ENCODE data around the gene LMAN2.
"Not testable (repeated sequence)": the region's sequence is repeated elsewhere in the genome, so short reads cannot be mapped to it uniquely, and the experiment has no call there.

Gene LMAN2

DNA sequence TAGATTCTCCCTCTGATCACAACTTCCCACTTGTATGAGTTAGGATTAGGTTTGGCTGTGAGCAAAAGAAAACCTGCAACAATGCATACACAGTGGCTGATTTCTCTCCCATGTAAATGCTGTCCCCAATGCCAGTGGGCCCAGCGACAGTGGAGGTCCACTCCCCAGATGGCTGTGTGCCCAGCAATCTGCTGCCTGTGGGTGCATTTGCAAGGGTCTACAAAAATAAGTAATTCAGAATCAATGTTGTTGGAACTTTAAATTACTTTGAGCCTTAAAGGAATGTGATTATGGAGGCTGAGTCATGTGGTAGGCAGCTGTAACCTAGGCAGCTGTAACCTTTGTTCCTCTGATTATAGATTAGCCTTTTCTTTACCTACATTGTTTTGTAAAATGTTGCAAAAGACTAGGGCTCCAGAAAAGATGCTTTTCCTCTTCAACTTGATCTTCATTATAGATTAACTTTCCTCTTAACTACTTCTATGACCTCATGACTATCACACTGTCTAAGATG is 25.5 kb downstream of the LMAN2 start:
- DNase-seq, result no peak

GRCh38 chr5:177320879-177321278 is 30.6 kb downstream of the LMAN2 start:
- DNase-seq, result no peak

DNA sequence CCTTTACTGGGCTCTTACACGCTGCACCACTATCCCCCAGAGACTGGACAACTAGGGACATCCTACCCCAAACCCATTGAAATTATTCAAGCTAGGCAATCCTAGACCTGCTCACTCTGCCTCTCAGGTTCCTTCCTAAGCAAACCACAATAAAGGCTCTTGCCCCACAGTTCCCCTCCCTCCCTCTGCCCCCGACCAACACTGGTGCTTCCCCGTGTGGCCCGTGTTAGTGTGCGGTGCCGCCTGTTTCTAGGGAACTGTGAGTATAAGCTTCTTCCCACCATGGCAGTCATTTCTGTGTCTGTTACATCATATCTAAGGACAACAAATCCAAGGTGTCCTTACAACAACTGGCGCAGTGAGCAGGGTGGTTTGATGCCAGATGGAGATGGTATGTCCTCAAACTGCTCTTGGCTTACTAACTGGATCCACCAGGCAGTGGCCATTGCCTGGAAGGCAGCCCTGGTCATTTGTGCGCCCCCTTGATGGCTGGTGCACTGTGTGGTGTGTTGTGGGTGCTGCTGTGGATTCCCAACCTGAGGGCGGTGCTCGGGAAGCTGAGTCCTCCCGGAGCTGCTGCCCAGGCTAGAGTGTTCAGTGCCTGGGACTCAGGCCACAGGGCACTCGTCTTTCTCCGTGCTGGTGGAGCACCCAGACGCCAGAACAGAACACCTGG is 31.4 kb downstream of the LMAN2 start:
- DNase-seq, result no peak

DNA sequence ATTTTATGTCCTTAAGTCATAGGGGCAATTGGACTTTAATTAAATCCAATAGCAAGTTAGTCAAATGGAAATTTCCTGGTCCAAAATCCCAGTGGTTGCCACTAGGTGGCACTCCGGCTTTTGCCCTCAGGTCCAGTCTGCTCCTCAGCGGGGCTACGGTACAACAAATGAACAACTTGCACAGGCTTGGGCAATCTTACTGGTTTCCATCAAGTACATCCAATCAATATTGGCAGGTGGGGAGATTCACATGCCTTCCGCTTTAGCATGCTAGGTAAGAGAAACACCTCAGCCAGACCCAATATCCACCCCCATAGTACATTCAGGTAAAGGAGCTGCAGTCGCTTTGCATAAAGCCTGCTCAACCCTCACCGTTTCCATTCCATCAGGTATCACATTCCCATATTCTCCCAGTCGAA is 33.5 kb downstream of the LMAN2 start:
- DNase-seq, result peak; percentile 5 to 19

- no peak for DNase-seq
These were observed 35.5 kb downstream of the LMAN2 start for GRCh38 chr5:177316005-177316404.

DNA sequence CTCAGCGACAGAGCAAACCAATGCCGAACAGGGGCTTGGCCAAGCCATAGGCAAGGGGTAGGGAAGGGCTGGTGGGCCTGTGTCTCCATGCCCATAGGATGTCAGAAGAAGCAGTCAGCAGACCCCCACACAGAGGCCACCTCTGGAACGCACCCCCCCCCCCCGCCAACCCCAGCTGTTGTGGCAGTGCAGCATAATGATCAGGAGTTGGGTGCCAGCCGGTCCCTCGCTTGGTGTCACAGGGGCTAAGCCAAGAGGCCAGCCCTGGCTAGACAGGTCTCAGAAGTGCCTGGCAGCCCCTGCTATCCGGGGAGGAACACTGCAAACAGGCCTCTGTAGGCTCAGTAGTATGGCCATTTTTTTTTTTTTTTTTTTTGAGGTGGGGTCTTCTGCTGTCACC is 36.1 kb downstream of the LMAN2 start:
- DNase-seq, result no peak

DNA sequence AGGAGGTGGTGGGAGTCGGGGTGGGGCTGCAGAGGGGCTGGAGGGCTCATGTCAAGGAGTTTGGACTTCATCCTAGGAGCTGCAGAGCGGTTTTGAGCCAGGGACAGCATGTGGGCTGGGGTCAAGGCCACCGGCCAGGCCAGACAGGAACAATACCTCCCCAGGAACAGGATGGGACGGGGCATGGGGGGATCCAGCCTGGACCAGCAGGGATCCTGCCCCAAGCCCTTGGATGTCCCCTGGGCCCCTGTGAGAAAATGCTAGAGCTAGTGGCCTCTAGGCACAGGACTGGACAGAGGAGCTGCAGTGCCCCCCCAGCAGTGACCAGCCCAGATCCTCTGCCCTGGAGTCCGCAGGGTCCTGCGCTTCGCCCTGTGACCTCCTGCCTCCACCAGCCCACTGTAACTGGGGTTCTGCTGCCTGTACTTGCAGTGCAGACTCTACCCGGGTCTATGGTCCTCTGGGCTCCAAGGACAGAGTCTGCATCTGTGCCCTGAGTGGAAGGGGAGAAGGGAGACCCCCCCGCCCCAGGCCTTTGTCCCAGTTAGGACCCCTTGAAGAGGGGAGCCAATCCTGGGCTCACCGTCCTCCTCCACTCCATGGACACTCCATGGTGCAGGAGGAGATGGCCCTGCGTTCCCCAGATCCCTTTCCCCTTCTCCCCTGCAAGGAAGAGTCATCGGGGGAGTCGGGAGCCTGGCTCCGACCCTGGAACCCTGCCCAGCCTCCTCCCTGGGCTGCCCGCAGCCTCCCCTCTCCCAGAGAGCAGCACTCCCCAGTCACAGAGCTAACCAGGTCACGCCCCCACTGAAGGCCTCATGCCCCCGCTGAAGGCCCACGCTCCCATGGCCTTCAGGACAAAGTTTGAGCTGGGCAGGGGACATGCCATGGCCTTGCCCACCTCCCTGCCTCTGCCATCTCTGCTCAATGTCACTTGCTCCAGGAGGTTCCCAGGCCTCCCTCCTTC is 36.8 kb downstream of the LMAN2 start:
- DNase-seq, result no peak

GRCh38 chr5:177313561-177314259 is 37.8 kb downstream of the LMAN2 start:
- no peak for DNase-seq

DNA sequence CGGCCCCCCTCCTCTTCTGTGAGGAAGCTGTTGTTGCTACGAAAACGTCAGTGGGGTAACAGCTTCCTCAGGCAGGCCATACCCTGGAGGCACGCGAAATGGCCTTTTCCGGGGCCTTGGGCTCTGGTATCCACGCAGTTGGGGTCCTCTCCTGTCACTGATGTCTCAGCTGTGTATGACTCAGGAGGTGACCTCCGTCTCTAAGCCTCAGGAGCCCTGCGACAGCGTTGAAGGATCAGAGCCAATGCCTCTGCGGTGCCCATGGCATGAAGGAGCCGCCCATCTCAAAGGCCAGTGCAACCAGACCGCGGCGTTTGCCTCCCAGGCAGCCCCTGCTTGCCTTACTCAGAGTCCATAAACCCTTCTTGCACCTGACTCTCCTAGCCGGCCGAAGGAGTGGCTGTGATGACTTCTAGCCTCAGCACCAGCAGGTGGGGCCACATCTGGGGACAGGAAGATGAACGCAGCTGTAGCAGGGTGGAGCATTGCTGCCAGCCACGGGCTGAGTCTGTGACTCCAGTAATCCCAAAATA is 38.8 kb downstream of the LMAN2 start:
- peak in 1 of 2 experiments; percentile 16 for DNase-seq

DNA sequence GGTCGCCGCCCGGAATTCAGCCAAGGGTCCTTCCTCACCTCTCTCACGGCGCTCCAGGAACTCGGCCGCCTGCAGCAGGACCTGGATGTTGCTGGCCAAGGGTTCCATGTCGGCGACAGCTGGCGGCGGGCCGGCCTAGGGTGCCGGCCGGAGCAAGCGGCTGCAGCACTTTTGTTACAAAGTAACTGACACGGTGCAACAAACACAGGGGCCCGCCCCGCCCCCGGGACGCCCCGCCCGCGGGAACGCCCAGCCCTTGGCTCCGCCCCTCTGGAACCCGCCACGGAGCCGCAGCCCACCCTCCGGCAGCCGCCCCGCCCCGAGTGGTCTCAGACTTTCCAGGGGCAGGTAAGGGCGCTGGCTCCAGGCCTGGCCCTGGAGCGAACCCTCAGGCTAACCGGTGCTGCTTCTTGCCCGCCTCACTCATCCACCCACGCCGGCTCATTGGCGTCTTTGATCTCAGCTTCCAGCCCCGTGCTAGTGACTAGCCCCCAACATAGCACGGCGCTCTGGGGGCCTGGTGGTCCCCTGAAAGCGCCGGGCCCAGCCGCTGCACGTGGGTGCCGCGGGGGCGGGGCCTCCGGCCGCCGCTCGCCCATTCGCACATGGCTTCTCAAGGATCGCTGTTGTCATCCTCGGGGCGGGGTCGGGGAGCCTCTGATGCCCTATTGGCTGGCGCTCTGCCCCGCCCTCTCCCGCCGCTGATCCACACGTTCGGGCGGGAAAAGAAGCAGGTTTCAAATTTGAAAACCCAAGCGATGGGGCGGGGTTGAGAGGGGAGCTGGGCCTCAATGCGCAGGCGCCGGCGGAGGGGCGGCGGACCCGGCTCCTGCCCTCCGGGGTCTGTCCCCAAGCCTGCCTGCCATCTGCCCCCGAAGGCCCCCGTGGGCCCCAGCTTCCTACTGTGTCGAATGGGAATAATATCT is 39.5 kb downstream of the LMAN2 start, which contains the start of gene MXD3:
Gene MXD3, minus strand, starts transcription at position 176 of the 926 bp plus-strand sequence. Its CDS starts 68 bp downstream, at position 108.
- DNase-seq, result peak; percentile 91 to 92

GRCh38 chr5:177311392-177311722 is 40.1 kb downstream of the LMAN2 start:
- DNase-seq, result no peak

DNA sequence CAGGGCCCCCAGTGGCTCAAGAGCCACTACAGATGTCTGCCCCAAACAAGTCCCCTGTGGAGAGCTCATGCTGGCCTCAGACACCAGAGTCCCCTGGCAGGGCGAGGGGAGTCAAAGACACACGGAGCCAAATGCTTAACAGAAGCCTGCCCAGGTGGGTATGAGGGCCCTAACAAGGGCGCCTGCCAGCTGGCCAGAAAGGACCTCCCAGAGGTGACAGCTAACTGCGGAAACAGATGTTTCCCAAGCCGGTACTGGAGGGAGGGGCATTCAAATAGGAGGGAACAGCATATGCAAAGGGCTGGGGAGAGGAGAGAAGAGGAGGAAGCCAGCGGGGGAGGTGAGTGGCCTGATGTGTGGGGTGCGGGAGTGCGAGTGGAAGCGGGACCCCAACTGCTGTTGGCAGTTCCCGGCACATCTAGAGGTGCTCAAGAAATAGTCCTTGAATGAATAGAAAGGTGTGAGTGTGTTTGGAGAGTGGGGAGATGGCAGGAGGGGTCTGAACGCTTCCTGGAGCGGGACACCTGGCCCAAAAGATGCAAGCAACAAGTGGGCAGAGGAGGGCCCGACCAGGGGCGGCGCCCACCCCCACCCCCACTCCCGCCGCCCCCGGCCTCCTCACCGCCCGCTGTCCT is 40.6 kb downstream of the LMAN2 start:
- DNase-seq, result no peak

DNA sequence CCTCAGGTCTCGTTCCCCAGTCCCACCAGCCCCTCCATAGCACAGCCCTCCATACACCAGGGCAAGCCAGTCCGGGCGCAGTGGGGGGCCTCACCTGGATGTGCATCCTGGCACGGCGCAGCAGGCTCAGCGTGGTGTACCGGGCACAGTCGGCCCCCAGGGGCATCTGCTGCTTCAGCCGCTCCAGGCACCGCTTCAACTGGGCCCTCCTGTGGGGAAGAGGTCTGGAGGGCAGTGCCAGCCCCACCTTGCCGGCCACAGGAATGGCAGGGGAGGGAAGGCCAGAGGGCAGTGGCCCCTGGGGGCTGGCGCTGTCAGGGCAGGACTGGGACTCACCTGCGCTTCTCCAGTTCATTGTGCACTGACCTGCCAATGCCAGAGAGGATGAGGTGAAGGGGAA is 41.1 kb downstream of the LMAN2 start:
- no peak for DNase-seq

- DNase-seq, result peak; percentile 5 to 44
These were observed 41.9 kb downstream of the LMAN2 start for GRCh38 chr5:177309351-177310191.

GRCh38 chr5:177308740-177309139 is 42.7 kb downstream of the LMAN2 start:
- no peak for DNase-seq

DNA sequence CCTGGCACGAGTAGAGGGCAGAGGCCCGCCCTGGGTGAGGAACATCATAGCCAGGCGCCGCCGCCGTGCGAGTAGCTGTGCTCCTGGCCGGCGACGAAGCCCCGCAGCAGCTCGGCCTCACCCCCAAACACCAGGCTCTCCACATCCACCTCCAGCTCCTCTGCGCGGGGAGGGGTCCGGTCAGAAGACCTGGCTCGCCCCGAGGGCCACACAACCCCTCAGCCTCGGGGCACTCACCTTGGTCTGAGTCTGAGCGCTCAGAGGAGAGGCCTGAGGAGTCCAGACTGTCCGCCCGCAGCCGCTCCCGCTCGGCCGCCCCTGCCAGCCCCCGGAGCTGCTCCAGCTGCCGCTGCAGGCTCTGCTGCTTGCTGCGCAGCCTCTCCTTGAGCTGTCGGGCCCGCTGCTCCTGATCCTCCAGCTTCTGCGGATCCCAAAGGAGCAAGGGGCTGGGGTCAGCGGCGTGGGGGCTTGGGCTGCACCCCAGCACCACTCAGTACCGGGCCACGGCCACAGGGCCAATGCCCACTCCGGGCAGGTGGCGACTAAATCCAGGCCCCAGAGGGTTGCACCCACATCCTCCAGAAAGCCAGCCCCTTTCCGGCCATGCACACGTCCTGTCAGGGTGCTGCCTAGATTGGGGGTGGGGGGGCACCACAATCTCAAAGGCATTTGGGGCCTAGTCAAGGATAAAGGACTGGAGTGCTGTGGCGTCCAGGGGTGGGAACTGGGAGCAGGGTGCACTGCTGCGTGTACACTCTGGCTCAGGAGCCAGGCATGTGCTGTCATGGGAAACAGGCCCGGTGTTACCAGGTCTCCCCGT is 43.7 kb downstream of the LMAN2 start:
- DNase-seq, result no peak

GRCh38 chr5:177306674-177307543 is 44.6 kb downstream of the LMAN2 start:
- DNase-seq, result no peak

DNA sequence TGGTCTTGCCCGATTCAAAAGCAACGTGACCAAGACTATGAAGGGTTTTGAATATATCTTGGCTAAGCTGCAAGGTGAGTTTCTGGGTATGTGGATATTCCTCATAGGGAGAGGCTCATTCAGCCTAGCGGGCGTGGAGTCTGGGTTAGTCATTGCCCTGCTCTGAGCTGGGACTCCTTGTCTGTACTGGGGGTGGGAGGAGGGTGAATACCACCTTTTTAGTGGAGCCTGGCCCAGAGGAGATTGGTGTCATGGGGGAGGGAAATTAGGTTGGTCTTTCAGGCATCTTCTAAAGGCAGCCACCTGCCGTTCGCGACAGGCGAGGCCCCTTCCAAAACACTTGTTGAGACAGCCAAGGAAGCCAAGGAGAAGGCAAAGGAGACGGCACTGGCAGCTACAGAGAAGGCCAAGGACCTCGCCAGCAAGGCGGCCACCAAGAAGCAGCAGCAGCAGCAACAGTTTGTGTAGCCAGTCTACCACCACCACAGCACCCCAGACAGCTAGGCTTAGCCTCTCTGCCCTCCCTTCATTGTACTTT is 45.3 kb downstream of the LMAN2 start:
- DNase-seq, result not testable (repeated sequence)

All from NCI-H1930 (cell line).